HG02884 (cell line): ENCODE results near the gene SORCS1.

Source experiments
- ATAC-seq: cut with Tn5 transposase; IDR thresholded peaks from one replicate; pipeline ENCODE4 v1.9.1; 2021; ENCODE audit warnings: mild to moderate bottlenecking, moderate library complexity; ENCODE audit not compliant: unreplicated experiment

The SORCS1 gene

DNA sequence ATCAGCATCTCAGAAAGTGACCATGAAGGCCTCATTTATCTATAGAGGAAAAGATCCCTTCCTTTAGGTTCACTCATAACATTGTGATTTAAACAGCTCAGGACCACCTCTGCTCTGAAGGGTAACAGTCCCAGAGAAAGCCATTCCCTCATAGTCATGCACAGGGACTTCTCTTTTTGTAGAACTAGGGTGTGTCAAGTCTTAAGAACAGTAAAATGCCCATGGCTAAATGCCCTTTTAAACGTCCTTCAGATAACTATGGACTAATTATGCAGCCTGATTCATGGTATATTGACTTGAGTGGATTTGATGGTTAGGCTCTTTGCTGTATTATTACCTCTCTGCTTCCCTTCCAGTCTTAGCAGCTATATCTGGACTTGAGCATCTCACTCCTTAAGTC is 337.8 kb downstream of the SORCS1 start:
- no peak for ATAC-seq

DNA sequence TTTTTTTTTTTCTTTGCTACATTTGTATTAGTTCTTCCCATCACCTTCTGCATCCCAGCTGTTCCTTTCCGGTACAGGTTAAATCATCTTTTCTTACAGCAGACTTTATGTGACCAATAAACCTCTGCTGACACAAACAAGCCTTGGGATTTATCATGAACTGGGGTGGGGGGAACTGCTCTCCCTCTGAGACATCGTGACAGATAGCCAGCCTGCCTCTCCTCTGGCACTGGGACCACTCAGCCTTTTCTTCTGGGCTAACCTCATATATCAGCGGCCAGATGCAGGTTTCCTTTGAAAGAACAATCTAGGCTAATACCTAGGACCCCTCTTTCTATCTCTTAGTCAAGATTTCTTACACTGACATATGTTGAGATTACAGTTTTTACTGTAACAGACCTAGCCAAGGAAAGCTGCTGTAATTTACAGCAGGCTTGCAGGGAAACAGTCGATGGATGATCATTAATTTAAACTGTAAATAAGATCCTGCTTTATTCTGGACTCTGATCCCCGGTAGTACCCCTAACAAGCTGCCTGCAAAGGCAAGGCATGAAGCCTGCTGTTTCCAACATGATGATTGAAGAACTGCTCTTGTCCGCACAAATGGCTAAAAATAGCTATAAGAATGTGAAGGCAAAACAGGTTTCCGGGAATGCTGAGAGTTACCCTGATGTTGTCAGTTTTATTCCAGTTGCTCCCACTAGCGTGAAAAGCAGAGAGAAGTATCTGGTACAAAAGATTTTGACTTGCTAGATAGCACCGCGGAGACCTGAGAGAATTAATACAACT is 338.7 kb downstream of the SORCS1 start:
- no peak for ATAC-seq

DNA sequence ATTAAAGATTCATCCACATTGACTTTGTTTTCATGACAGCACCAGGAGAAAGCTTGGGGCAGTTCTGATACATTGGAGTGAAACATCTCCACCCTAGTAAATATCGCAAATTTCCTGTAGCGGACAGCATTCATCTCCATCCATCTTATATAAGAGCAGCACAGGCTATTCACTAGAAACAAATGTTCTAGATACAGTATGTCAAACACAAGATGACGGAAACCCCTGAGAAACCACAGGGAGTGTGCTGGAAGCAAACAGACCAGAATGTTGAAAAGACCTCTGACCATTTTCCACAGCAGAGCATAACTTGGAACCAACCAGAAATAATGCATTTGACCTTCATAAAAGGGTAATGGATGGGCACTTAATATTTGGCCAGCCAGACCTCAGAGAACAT is 343.9 kb downstream of the SORCS1 start:
- no peak for ATAC-seq

DNA sequence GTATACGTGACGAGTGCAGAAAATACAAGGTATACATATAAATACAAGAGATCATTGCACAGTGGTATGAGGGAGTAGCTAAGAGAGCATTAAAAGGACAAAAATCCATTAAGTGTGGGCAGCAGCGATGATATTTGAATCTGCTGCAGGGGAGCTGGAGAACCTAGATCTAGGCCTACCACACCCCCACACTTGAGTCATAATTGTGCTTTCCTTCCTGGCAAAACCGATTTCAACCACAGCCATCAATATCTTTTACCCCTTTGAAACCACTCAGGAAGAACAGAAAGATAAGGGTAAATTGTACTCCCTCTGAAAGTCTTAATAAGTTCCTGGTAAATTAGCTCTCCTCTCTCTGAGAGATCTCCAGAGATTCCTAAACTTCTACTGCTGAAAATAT is 345.0 kb downstream of the SORCS1 start:
- ATAC-seq, result no peak

DNA sequence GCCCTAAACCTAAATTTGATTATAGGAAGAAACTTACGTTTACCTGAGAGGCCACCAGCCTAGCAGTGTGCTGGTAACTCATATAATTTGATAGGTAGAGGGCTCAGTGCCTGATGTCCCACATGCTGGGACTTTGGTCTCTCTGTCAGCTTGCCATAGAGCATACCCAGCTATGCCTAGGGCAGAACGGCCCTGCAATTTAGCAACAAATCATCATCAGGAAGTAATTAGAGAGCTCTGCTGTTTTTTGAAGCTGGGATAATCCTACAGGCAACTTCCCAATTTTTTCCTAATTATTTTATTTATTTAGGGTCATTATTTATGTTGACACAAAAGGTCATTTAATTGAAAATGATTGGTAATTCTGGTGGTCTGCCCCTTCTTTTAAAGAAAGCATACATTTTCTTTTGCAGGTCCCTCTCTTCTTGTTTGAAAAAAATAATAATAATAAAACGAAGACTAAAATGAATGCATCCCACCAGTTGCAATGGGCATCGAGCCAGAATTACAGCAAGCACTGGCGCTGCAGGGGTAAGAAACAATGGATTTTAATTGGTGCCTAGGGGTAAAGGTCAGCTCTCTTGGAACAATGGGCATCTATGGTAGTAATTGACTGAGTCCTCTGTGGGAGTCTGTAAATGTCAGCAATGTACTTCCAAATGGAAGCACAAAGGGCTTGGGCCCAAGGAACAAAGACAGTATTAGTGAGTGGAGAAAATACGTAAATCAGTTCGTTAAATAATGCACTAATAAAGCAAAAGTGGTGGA is 348.0 kb downstream of the SORCS1 start:
- ATAC-seq, result no peak

DNA sequence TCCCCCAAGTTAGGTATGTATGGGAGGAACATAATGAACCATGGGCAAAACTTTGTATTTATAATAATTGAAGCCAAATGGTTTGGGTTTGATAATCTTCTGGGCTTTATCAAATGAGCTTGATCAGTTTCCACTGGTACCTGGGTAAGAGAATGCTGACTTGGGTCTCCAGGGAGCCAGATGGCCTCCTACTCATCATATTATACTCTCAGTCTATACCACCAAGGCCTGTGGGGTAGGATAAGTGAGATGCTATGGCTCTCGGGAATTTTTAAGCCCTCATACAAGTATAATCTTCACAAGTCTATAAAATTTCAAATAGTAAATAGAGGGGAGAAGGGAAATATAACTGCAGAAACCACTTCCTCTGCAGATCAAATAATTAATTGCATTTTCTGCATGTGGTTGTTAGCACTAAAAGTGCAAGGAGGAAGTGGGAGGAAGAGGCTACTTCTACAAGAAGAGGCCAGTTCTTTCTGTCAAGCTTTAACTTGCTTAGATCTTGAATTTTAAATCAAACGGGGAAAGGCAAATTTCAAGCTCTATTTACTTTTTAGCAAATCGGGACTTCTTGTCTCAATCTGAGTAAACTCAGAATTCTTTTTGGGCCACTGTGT is 349.0 kb downstream of the SORCS1 start:
- no peak for ATAC-seq

DNA sequence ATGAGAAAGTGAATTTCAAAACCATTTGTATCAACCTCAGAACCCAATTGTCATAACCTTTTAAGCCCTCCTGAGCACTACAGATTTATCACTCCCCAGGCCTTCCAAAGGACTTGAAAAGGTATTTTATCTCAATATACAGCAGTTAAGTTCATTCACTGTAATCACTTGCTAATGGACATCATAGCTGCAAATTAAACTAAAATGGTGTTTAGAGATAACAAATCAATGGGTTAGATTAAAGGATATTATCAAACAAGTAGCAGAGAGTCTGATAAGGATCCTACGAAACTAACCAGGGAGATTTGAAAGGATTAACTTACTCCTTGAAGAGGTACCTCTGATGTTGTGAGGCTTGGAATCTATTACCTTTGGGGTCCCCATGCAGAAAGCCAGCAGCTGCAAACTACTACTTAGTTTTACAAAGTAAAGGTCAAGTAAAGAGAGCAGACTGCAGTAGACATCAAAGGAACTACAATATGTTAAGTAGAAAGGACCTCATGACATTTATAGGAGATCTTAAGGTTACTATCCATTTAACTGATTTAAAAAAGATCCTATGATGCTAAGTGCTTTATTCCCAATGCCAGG is 359.4 kb downstream of the SORCS1 start:
- no peak for ATAC-seq

DNA sequence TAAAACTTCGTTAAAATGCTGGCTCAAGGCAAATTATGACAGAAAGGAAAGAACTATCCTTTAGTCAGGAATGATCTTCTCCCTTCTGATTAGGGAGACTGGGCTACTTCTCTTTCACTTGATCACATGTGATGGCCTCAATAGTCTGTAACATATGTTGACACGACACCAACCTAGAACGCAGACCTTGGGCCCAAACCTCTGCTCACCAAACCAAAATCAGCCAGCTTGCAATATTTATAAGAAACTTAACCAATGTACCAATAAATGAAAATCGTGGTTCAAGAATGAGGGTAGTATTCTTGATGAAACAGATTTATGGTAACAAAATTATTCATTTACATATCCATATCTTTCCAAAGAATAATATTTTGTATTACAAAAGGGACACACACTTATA is 361.6 kb downstream of the SORCS1 start:
- ATAC-seq, result no peak

DNA sequence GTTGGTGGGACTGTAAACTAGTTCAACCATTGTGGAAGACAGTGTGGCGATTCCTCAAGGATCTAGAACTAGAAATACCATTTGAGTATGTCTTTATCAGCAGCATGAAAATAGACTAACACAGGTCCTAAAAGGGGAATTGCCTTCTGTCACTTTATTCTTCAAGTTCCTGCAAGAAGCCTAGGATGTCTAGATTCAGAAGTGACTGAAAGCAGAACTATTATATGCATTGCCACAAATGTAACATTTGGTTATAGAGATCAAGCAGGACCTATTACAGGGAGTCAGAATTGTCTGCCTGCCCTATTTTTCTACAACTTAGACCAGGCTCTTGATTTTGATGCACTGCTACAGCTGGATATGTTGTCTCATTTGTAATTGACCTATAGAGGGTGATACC is 364.7 kb downstream of the SORCS1 start:
- ATAC-seq, result no peak

DNA sequence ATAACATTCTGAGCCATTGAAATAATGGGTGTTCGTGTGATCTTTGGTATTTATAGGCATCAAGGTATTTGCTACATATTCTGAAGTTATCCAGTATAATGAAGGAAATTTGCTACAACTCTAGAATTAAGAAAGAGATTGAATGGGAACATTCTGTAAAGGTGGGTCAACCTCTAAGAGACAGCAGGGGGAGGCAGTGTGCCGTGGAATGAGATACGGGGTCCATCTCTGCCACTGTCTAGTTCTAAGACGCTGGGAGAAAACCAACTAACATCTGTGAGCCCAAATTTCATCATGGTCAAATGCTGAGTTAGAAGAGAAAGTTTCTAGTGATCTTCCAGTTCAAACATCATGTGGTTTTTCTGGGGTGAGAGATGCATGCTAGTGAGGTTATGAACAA is 368.9 kb downstream of the SORCS1 start:
- ATAC-seq, result peak; percentile 86

DNA sequence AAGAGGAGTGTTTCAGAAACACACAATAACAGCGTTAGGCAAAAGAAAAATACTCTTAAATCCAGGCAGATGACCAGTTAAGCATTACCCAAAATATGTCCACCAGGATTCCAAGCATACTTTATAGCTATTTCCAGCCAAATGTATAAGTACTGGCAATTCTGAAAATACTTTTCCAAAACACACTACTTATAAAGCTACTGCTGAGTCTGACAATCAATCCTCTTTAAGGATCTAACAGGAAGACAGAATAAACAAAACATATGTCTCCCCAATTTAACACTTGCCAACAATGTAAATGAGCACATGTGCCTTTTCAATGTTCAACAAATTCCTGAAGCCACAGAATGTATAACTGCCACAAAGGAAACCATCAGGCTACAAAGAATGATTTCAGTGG is 370.9 kb downstream of the SORCS1 start:
- no peak for ATAC-seq

DNA sequence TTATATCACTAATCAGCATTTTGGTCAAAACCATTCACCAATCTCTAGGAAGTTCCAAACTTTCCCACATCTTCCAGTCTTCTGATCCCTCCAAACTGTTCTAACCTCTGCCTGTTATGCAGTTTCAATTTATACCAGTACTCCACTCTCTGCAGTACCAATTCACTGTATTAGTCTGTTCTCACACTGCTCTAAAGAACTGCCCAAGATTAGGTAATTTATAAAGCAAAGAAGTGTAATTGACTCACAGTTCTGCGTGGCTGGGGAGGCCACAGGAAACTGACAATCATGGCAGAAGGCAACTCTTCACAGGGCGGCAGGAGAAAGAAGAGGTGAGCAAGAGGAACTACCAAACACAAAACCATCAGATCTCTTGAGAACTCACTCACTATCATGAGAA is 374.9 kb downstream of the SORCS1 start:
- ATAC-seq, result no peak

DNA sequence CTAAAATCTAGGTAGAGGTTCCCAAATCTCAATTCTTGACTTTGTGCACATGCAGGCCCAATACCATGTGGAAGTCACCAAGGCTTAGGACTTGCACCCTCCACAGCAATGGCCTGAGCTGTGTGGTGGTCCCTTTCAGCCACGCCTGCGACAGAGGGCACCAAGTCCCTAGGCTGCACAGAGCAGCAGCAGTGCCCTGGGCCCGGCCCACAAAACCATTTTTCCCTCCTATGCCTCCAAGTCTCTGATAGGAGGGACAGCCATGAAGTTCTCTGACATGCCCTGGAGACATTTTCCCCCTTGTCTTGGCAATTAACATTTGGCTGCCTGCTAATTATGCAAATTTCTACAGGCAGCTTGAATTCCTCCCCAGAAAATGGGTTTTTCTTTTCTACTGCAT is 375.5 kb downstream of the SORCS1 start:
- ATAC-seq, result no peak

DNA sequence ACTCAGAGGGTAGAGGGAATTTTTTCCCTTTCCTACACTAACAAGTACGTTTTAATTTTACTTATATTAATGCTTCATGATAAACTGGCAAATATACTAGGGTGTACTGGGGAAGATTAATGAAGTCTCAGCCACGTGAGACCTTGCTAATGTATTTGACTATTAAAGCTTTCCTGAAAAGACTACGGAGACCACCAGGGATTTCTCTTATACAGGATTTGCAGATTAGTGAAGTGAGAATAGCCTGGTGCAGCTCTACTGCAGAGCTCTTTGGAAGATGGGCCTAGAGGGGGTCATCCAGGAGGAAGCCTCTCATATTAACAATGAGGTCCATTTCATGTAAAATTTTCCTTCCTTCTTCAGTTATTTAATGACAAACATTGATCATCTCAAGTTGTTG is 379.0 kb downstream of the SORCS1 start:
- no peak for ATAC-seq

DNA sequence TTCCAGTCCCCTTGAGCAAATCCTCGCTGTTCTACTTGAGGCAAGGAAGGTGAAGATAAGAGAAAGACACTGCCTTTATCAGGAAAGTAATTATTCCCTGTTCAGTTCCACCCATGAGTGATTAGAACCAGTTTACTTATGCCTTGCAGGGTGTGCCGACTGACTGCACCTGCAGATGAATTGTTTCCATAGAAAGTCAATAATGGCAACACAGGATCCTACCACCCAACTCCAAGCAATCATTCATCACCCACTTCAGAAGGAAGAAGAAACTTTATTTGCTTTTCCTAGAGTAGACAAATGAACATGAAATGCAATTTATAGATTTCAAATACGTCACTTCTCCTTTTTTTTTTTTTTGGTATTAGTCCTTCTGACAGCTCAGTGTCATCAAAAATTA is 383.9 kb downstream of the SORCS1 start:
- no peak for ATAC-seq

DNA sequence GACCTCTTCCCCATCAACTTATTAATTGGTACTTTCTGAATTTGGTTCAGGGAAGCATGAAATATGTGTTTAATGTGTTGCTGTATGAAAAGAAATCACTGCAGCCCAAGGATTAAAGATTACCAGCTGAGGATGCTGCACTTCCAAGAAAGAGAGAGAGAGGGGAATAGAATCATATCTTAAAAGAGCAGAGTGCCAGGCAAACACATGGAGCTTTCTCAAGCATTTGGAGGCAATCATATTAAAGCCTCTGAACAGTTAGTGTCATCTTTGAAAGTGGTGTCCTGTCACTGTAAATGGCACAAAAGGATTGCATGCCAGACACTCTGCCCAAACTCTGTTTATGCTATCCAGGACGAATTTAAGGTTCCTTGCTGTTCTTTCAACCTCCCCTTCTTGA is 386.7 kb downstream of the SORCS1 start:
- ATAC-seq, result no peak

DNA sequence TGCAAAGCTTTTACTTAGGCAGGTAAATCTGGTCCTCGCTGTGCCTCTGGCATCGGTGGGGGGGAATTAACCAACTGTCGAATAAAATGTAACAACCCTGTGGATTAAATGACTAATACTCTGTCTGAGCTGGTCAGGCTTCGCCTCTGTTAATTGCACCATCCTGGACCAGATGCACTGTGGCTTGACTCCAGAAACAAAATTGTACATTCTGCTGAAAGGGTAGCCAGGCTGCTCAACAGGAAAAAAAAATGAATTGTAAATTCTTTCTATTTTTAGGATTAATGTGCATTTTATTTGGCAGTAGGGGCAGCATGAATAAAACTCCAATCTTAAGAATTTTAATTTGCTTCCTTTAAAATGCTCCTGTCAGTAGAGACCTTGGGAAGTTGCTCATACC is 389.4 kb downstream of the SORCS1 start:
- ATAC-seq, result no peak

DNA sequence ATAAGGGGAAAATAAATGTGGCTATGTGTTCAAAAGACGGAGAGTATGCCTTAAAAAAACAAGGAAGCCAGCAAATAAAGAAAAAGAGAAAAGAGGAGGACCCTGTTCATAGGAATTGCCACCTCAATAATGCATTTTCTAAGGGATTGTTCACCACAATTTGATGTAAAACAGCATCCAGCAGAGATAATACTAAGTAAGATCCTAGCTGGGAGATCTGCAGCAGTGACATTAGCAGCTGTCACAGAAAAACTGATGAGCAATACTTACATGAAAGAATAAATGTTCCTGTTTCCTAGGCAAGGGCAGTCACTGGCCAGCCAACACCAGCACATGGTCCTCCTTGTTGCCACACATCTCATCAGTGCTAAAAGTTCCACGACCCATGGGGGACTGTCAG is 391.5 kb downstream of the SORCS1 start:
- ATAC-seq, result no peak

DNA sequence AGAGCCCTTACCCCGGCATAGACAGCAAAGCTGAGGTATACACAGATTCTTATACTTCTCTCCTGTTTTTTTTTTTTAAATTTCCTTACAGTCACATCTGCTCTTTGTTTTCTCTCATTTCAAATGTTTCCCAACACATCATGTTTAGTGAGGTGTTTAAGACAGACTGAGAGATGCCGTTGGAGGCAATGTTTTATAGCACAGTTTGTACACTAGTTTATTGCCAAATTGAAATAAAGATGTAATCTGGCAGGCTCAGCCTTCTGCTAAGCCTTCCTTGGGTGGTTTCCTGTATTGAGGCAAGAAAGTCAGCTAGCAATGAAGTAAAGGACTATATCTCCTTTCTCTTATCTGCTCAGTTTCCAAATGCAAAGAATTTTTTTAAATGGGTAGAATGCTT is 393.4 kb downstream of the SORCS1 start:
- ATAC-seq, result no peak

DNA sequence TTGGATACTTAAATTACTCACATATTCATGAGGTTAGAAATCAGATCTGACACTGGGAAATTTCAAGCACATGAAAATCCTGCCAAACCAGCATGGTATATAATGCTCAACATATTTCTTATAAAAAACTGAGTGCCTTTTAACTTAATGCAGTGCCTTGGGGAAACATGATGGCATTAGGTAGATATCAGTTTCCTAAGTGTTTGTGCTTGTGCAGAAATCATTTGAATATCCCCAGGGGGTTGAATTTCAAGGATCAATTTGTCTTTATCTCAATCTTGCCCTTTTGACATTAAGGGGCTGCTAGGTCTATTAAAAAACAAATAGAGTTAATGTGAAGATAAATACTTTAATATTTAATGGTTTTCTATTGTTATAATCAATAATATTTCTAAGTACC is 396.3 kb downstream of the SORCS1 start:
- no peak for ATAC-seq

DNA sequence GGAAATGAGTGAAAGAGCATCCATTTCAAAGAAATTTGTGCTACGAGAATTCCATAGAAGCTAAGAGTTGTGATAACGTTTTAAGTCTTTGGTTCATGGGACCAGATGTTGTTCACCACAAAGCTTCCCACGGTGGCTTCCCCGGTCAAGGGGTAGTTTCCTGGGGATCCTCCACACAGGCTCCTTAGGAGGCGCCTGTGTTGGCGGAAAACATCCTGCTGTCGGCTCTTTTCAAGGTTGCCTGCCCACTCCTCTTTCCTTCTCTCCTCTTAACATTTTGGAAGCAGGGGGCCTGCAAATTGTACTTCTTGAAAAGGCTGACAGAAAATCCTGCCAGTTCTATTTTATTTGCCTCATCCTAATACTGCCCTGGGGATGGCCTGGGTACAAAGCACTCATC is 398.6 kb downstream of the SORCS1 start:
- no peak for ATAC-seq
